Stimulated activated naive CD4-positive, alpha-beta T cell treated with Interleukin-2 at 50 U/mL for 16 hours (primary cell): Measurements from ENCODE around the gene VLDLR.
"Not testable (repeated sequence)": the region's sequence is repeated elsewhere in the genome, so short reads cannot be mapped to it uniquely, and the experiment has no call there.

Experiments
- DNase-seq: peaks from one replicate; lab custom pipeline; 2025; lab: John Stamatoyannopoulos, UW

VLDLR gene

DNA sequence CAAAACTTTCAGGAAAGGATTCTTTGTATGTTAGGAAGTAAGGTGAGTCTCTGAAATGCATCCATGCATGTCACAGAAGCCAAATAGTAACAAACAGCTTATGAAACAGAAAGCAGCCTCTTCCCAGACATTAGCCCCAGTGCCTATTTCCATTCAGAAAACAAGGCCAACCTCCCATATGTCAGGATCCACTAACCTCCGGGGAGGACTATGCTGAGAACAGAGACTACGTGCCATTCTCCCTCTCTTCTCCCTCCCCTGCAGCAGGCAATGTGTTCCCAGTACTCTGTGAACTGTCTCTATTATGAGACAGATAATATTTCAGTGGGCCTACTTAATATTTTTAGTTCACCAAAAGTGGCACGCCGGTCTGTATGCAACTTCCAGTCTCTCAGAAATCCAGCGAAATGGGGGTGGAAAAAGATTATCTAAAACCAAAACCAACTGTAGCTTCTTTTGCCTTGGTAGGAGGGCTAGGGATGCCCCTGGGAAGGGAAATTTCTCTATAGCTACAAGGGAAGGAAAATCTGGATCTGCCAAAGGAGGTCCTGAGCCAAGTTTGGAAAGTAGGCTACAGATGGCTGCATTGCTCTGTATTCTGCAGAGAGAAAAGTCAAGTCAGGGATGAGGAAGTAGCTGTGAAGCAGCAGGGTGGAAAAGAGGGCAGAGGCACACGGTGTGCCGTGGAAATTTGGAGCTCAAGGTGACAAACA, 42.0 kb downstream of the VLDLR start:
- DNase-seq: no peak

DNA sequence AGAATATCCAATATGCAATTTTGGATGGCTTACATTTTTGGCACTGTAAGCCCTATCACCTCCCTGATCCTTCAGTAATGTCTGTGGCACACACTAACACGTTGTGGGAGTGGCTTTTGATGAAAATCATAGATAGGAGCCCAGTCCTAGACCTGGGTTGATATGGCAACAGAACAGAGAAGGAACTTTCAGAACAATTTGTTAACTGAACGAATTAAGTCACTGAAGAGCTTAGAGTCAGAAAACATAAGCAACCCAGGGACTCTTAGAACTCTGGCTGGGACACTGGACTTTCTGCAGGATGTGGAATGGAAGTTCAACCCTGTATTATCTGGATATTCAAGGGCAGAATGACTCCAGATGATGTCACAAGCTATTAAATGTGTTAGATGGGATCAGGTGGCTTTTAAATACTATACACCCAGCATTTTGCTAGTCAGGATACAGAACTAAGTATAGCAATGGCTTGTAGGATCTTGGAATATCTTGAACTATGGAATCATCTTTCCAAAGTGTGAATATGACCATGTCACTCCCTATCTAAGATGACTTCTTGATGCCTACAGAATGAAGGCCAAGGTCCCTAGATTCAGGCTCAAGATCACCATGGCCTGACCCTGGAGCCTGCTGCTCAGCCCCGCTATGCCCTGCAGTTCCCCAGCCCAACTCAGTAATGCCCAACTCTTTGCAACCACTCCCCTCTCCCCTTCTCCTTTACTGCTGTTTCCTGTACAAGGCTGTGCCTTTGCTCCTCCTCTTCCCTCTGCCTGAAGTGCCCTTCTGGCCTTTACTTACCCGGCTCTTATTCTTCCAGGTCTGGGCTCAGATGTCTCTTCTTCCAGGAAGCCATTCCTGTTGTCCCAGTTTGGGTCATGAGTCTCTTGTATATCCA, 42.8 kb downstream of the VLDLR start:
- DNase-seq: no peak

- no peak for DNase-seq
These were observed 45.0 kb downstream of the VLDLR start for GRCh38 chr9:2666569-2666968.

- no peak for DNase-seq
These were observed 51.6 kb downstream of the VLDLR start for GRCh38 chr9:2673161-2673560.

DNA sequence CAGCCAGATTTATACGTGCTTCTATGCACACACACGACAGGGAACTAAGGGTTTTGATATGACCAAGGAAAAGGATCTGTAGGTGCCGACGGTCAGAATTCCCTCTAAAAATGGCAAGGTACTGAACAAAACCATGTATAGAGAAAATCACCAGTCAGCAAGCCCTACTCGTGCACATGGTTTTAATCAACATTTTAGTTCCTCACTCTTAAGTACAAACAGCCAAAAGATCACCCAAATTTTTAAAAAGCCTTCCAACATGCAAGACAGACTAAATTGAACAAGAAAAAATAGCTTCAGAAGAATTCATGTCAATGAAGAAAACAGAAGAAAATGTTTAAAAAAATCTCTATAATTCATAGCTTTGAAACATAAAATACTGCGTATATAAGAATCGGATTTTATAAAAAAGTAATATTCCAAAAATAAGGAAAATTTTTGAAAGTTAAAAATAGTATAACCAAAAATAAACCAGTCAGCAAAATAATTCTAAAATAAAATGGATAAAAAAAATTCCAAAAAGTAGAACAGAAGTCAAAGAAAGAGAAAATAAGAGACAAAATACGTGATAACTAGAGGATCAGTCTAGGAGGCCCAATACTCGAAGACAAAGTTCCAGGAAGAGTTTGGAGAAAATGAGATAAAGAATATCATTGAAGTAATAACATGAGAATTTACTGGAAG, 52.7 kb downstream of the VLDLR start:
- DNase-seq: no peak

DNA sequence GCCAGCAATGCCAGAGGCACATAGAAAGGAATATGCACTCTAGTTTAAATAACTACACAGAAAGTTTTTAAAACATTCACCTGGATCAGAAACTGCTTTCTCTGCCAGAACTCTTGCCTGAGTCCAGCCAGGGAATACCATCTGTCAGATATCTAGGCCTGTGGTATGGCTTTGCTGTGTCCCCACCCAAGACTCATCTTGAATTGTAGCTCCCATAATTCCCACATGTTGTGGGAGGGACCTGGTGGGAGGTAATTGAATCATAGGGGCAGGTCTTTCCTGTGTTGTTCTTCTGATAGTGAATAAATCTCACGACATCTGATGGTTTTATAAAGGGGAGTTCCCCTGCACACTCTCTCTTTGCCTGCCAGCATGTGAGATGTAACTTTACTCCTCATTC, 54.2 kb downstream of the VLDLR start:
- DNase-seq: no peak

- no peak for DNase-seq
These were observed 54.9 kb downstream of the VLDLR start for GRCh38 chr9:2676466-2676865.

- no peak for DNase-seq
These were observed 56.6 kb downstream of the VLDLR start for GRCh38 chr9:2677915-2678889.

GRCh38 chr9:2679011-2679410, 57.4 kb downstream of the VLDLR start:
- DNase-seq: no peak

- no peak for DNase-seq
These were observed 60.4 kb downstream of the VLDLR start for GRCh38 chr9:2681981-2682380.

- DNase-seq: no peak
These were observed 65.3 kb downstream of the VLDLR start for GRCh38 chr9:2686911-2687310.

- DNase-seq: no peak
These were observed 67.0 kb downstream of the VLDLR start for GRCh38 chr9:2688636-2689035.

- no peak for DNase-seq
These were observed 69.6 kb downstream of the VLDLR start for GRCh38 chr9:2691212-2691611.

GRCh38 chr9:2691626-2692025, 70.0 kb downstream of the VLDLR start:
- no peak for DNase-seq

- no peak for DNase-seq
These were observed 71.5 kb downstream of the VLDLR start for GRCh38 chr9:2693056-2693455.

- DNase-seq: no peak
These were observed 75.9 kb downstream of the VLDLR start for GRCh38 chr9:2697492-2697891.

GRCh38 chr9:2700398-2700797, 78.8 kb downstream of the VLDLR start:
- DNase-seq: no peak

GRCh38 chr9:2700909-2701550, 79.4 kb downstream of the VLDLR start:
- no peak for DNase-seq

GRCh38 chr9:2704504-2704903, 82.9 kb downstream of the VLDLR start:
- no peak for DNase-seq

DNA sequence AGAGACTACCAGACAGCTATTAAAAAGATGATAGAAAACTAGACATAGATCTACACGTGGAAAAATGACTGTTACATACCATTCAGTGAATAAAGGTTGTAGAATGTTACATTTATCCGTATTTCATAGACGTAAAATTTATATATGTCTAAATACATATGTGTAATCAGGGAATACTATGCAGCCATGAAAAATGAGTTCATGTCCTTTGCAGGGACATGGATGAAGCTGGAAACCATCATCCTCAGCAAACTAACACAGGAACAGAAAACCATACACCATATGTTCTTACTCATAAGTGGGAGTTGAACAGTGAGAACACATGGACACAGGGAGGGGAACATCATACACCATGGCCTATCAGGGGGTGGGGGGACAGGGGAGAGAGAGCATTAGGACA, 85.7 kb downstream of the VLDLR start:
- not testable (repeated sequence) for DNase-seq
